ENCODE results near the gene PRKACB.

PRKACB gene

GRCh38 chr1:84168783-84169182 is 24.7 kb downstream of the PRKACB start:
- no peaks in the 10 kb centered on the region; the same call in 1 of the 2 replicates for H4K20me1 ChIP-seq (ENCODE audit: low read depth, low read length)
- H3K4me2 ChIP-seq (ENCODE audit: low read depth, low read length, poor library complexity, severe bottlenecking) = peak overlapping the region; percentile 19
- no peaks in the 10 kb centered on the region for H3K27me3 ChIP-seq (ENCODE audit: low read length)
- no peak overlapping the region for H3K4me3 ChIP-seq (ENCODE audit: insufficient read depth, low read length, poor library complexity, severe bottlenecking)
- no peak overlapping the region for H2AFZ ChIP-seq (ENCODE audit: low read depth, low read length, severe bottlenecking)
- H3F3A ChIP-seq (ENCODE audit: insufficient read depth) = no peaks in the 10 kb centered on the region
- H3K79me2 ChIP-seq (ENCODE audit: insufficient read depth, low read length) = peaks cover 97% of the 10 kb centered on the region
- H3K9ac ChIP-seq (ENCODE audit: low read length) = no peak overlapping the region
- H3K36me3 ChIP-seq (ENCODE audit: low read length) = 0 out of 2 replicates have a peak, but pooled peaks cover 5% of the 10 kb centered on the region
- H3K27ac ChIP-seq (ENCODE audit: low read depth, low read length) = no peak overlapping the region
- H3K9me2 ChIP-seq (replicated peaks; ENCODE audit: insufficient read depth, low read length) = no peaks in the 10 kb centered on the region
- TF ChIP-seq EZH2phosphoT487 (conservative IDR thresholded peaks at IDR 0.05; ENCODE audit: low read length) = no peak
- TF ChIP-seq, protein P1, sequence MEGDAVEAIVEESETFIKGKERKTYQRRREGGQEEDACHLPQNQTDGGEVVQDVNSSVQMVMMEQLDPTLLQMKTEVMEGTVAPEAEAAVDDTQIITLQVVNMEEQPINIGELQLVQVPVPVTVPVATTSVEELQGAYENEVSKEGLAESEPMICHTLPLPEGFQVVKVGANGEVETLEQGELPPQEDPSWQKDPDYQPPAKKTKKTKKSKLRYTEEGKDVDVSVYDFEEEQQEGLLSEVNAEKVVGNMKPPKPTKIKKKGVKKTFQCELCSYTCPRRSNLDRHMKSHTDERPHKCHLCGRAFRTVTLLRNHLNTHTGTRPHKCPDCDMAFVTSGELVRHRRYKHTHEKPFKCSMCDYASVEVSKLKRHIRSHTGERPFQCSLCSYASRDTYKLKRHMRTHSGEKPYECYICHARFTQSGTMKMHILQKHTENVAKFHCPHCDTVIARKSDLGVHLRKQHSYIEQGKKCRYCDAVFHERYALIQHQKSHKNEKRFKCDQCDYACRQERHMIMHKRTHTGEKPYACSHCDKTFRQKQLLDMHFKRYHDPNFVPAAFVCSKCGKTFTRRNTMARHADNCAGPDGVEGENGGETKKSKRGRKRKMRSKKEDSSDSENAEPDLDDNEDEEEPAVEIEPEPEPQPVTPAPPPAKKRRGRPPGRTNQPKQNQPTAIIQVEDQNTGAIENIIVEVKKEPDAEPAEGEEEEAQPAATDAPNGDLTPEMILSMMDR (IDR thresholded peaks at IDR 0.05; ENCODE audit: insufficient read depth, low read length, poor library complexity, severe bottlenecking) = no peak
- no peaks in the 10 kb centered on the region for H3K9me3 ChIP-seq (ENCODE audit: insufficient read depth, low read length)

DNA sequence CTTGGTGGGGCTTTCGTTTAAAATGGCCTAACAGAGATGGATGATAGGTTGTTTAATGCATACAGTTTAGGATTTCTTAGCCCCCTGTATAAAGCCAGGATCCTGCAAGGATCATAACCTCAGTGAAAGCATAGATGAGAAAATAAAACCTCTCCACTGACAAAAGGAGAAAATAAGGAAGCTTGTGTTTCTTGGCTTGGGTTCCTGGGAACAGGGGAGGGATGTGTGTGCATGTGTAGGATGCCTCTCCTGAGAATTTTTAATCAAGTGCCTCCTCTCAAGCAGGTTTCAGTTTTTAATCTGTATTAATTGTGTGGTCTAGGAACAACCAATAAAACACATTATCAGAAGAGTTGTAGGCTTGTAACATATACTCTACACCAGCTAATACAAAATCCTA is 26.1 kb downstream of the PRKACB start:
- Histone ChIP-seq H3K9me3 (ENCODE audit: insufficient read depth, low read length) (no peaks in the 10 kb centered on the region), H3K9me2 (replicated peaks; ENCODE audit: insufficient read depth, low read length) (no peaks in the 10 kb centered on the region), H3F3A (ENCODE audit: insufficient read depth) (no peaks in the 10 kb centered on the region), H3K4me3 (ENCODE audit: insufficient read depth, low read length, poor library complexity, severe bottlenecking) (no peak overlapping the region), H3K9ac (ENCODE audit: low read length) (no peak overlapping the region), H3K36me3 (ENCODE audit: low read length) (0 out of 2 replicates have a peak, but pooled peaks cover 5% of the 10 kb centered on the region), H2AFZ (ENCODE audit: low read depth, low read length, severe bottlenecking) (no peak overlapping the region), H3K27ac (ENCODE audit: low read depth, low read length) (no peak overlapping the region), H4K20me1 (ENCODE audit: low read depth, low read length) (no peaks in the 10 kb centered on the region; the same call in 1 of the 2 replicates), H3K79me2 (ENCODE audit: insufficient read depth, low read length) (peaks cover 93% of the 10 kb centered on the region), H3K27me3 (ENCODE audit: low read length) (no peaks in the 10 kb centered on the region), H3K4me2 (ENCODE audit: low read depth, low read length, poor library complexity, severe bottlenecking) (no peak overlapping the region)
- TF ChIP-seq, protein P1 (IDR thresholded peaks at IDR 0.05; ENCODE audit: insufficient read depth, low read length, poor library complexity, severe bottlenecking) = no peak
- no peak for TF ChIP-seq EZH2phosphoT487 (conservative IDR thresholded peaks at IDR 0.05; ENCODE audit: low read length)

GRCh38 chr1:84171481-84171880 is 27.4 kb downstream of the PRKACB start:
- H3F3A ChIP-seq (ENCODE audit: insufficient read depth) = no peaks in the 10 kb centered on the region
- H3K9me3 ChIP-seq (ENCODE audit: insufficient read depth, low read length) = no peaks in the 10 kb centered on the region
- peaks cover 91% of the 10 kb centered on the region for H3K79me2 ChIP-seq (ENCODE audit: insufficient read depth, low read length)
- H3K4me2 ChIP-seq (ENCODE audit: low read depth, low read length, poor library complexity, severe bottlenecking) = no peak overlapping the region
- TF ChIP-seq, protein P1 (IDR thresholded peaks at IDR 0.05; ENCODE audit: insufficient read depth, low read length, poor library complexity, severe bottlenecking) = no peak
- no peak for TF ChIP-seq EZH2phosphoT487 (conservative IDR thresholded peaks at IDR 0.05; ENCODE audit: low read length)
- no peak overlapping the region for H3K9ac ChIP-seq (ENCODE audit: low read length)
- peaks cover 8% of the 10 kb centered on the region; the same call in 1 of the 2 replicates for H4K20me1 ChIP-seq (ENCODE audit: low read depth, low read length)
- H3K36me3 ChIP-seq (ENCODE audit: low read length) = no peaks in the 10 kb centered on the region
- no peaks in the 10 kb centered on the region for H3K27me3 ChIP-seq (ENCODE audit: low read length)
- H2AFZ ChIP-seq (ENCODE audit: low read depth, low read length, severe bottlenecking) = no peak overlapping the region
- no peaks in the 10 kb centered on the region for H3K9me2 ChIP-seq (replicated peaks; ENCODE audit: insufficient read depth, low read length)
- no peak overlapping the region for H3K27ac ChIP-seq (ENCODE audit: low read depth, low read length)
- H3K4me3 ChIP-seq (ENCODE audit: insufficient read depth, low read length, poor library complexity, severe bottlenecking) = no peak overlapping the region

All from SU-DHL-6 (cell line).